OCI-LY3 (cell line): ENCODE measurements around the gene MTRF1.

Experiments used
- H2AFZ ChIP-seq: fragments of 200-600, 300-600 bp; shearing (Covaris generic); 2 replicates; pipeline ENCODE4 v1.6.0; 2014; ENCODE audit warnings: antibody characterized with exemption, low read depth, low read length
- H3K27ac ChIP-seq: fragments of 200-600, 300-600 bp; sonication (generic); 2 replicates; pipeline ENCODE4 v1.5.1; 2014; ENCODE audit warnings: mild to moderate bottlenecking, low read length, moderate library complexity, mixed read lengths
- H3K27me3 ChIP-seq: fragments of 200-600, 300-600 bp; sonication (generic); 2 replicates; pipeline ENCODE4 v1.6.1; 2014; ENCODE audit warnings: low read depth, low read length, mixed read lengths
- H3K36me3 ChIP-seq: fragments of 200-600, 300-600 bp; sonication (generic); replicated peaks from 2 replicates; pipeline ENCODE3; 2014; ENCODE audit warnings: low read depth, low read length, mixed read lengths
- H3K4me1 ChIP-seq: fragments of 300-600, 200-600 bp; sonication (generic); 2 replicates; pipeline ENCODE4 v1.6.1; 2014; ENCODE audit warnings: low read length, mixed read lengths
- H3K4me2 ChIP-seq: fragments of 200-600, 300-600 bp; sonication (generic); 2 replicates; pipeline ENCODE4 v1.6.1; 2014; ENCODE audit warnings: low read length, mixed read lengths
- H3K4me3 ChIP-seq: fragments of 300-600, 200-600 bp; sonication (generic); 2 replicates; pipeline ENCODE4 v1.5.1; 2014; ENCODE audit warnings: antibody characterized with exemption, mild to moderate bottlenecking, low read length, moderate library complexity
- H3K79me2 ChIP-seq: fragments of 300-600, 200-600 bp; shearing (Covaris generic); 2 replicates; pipeline ENCODE4 v1.6.1; 2014; ENCODE audit warnings: mild to moderate bottlenecking, low read length, mixed read lengths
- H3K9ac ChIP-seq: fragments of 300-600, 200-600 bp; shearing (Covaris generic); 2 replicates; pipeline ENCODE4 v1.6.0; 2014; ENCODE audit warnings: mild to moderate bottlenecking, low read length, moderate library complexity
- H3K9me3 ChIP-seq: fragments of 200-600, 300-600 bp; shearing (Covaris generic); 2 replicates; pipeline ENCODE4 v1.6.1; 2014; ENCODE audit warnings: low read length, mixed read lengths; ENCODE audit not compliant: insufficient read depth
- H4K20me1 ChIP-seq: fragments of 200-600, 300-600 bp; sonication (generic); 2 replicates; pipeline ENCODE4 v1.6.1; 2016; ENCODE audit warnings: low read length, mixed read lengths; ENCODE audit not compliant: insufficient read depth
- CTCF ChIP-seq: fragments of 200-600, 300-600 bp; sonication (generic); IDR thresholded peaks from 2 replicates; pipeline ENCODE4 v1.5.1; 2014; ENCODE audit warnings: antibody characterized with exemption, low read length, low read depth
- EZH2phosphoT487 ChIP-seq: fragments of 200-600 bp; shearing (Covaris generic); IDR thresholded peaks from 2 replicates; pipeline ENCODE4 v1.6.1; 2018; ENCODE audit warnings: antibody characterized with exemption, mixed run types, low read depth

The MTRF1 gene

GRCh38 chr13:41291246-41291645 lies 27.9 kb upstream of the MTRF1 start:
- H3K36me3 ChIP-seq = no peaks in the 10 kb centered on the region
- no peak for TF ChIP-seq EZH2phosphoT487
- no peak for TF ChIP-seq CTCF
- H3K4me2 ChIP-seq = no peak overlapping the region
- no peak overlapping the region for H3K9ac ChIP-seq
- H3K79me2 ChIP-seq = no peaks in the 10 kb centered on the region
- no peak overlapping the region for H3K4me3 ChIP-seq
- H3K4me1 ChIP-seq = no peaks in the 10 kb centered on the region
- 0 out of 2 replicates have a peak, but pooled peaks cover 5% of the 10 kb centered on the region for H3K9me3 ChIP-seq
- H4K20me1 ChIP-seq = no peaks in the 10 kb centered on the region
- no peak overlapping the region for H3K27ac ChIP-seq
- no peak overlapping the region for H2AFZ ChIP-seq
- H3K27me3 ChIP-seq = no peaks in the 10 kb centered on the region

GRCh38 chr13:41289463-41289881 lies 26.1 kb upstream of the MTRF1 start:
- H3K4me2 ChIP-seq = no peak overlapping the region
- H3K9me3 ChIP-seq = 0 out of 2 replicates have a peak, but pooled peaks cover 5% of the 10 kb centered on the region
- H3K79me2 ChIP-seq = no peaks in the 10 kb centered on the region
- no peak for TF ChIP-seq EZH2phosphoT487
- TF ChIP-seq CTCF = no peak
- H2AFZ ChIP-seq = no peak overlapping the region
- H3K36me3 ChIP-seq = no peaks in the 10 kb centered on the region
- H4K20me1 ChIP-seq = no peaks in the 10 kb centered on the region
- H3K27me3 ChIP-seq = no peaks in the 10 kb centered on the region
- H3K9ac ChIP-seq = no peak overlapping the region
- no peak overlapping the region for H3K27ac ChIP-seq
- H3K4me3 ChIP-seq = no peak overlapping the region
- H3K4me1 ChIP-seq = no peaks in the 10 kb centered on the region

- Histone ChIP-seq H3K9ac (no peak overlapping the region), H4K20me1 (no peaks in the 10 kb centered on the region), H3K4me1 (peaks cover 13% of the 10 kb centered on the region), H3K36me3 (no peaks in the 10 kb centered on the region), H3K9me3 (no peaks in the 10 kb centered on the region), H3K27me3 (no peaks in the 10 kb centered on the region), H3K79me2 (no peaks in the 10 kb centered on the region), H3K27ac (no peak overlapping the region), H3K4me3 (no peak overlapping the region), H3K4me2 (no peak overlapping the region), H2AFZ (no peak overlapping the region)
- no peak for TF ChIP-seq CTCF
- TF ChIP-seq EZH2phosphoT487 = no peak
Observed at GRCh38 chr13:41286370-41286769, 23.0 kb upstream of the MTRF1 start.

- Histone ChIP-seq H2AFZ (no peak overlapping the region), H3K9ac (no peak overlapping the region), H3K4me2 (no peak overlapping the region), H3K4me1 (peaks cover 13% of the 10 kb centered on the region), H3K4me3 (no peak overlapping the region), H3K36me3 (no peaks in the 10 kb centered on the region), H3K27ac (no peak overlapping the region), H3K79me2 (no peaks in the 10 kb centered on the region), H3K9me3 (no peaks in the 10 kb centered on the region), H3K27me3 (no peaks in the 10 kb centered on the region), H4K20me1 (no peaks in the 10 kb centered on the region)
- TF ChIP-seq EZH2phosphoT487 (no peak), CTCF (no peak)
Observed at GRCh38 chr13:41284512-41285288, 21.3 kb upstream of the MTRF1 start.
